Mesenchymal stem cell (in vitro differentiated cells and primary cell): ENCODE measurements around the gene ATG101.

ENCODE experiments used
- DNase-seq: peaks from one replicate; pipeline ENCODE4 v3.0.0-alpha.2; 2013
- H2AFZ ChIP-seq: one replicate; pipeline ENCODE4 v1.6.1; 2013; ENCODE audit warnings: low read depth, mild to moderate bottlenecking, control low read depth, inconsistent platforms, low read length, moderate library complexity
- H2AK5ac ChIP-seq: 2 replicates; pipeline ENCODE4 v1.6.1; 2013; ENCODE audit warnings: low read length, moderate library complexity, mild to moderate bottlenecking, inconsistent platforms; ENCODE audit not compliant: severe bottlenecking
- H2BK120ac ChIP-seq: one replicate; pipeline ENCODE4 v1.6.1; 2013; ENCODE audit warnings: low read depth, mild to moderate bottlenecking, inconsistent platforms, low read length, moderate library complexity
- H2BK12ac ChIP-seq, 2 experiments: one replicate each; pipeline ENCODE4 v1.6.1; 2013; ENCODE audit warnings: inconsistent platforms in 2 of 2, low read length in 2 of 2, mild to moderate bottlenecking in 2 of 2, moderate library complexity in 2 of 2, control low read depth in 1 of 2
- H2BK15ac ChIP-seq: one replicate; pipeline ENCODE4 v1.6.1; 2013; ENCODE audit warnings: mild to moderate bottlenecking, low read depth, inconsistent platforms; ENCODE audit not compliant: poor library complexity, severe bottlenecking
- H2BK5ac ChIP-seq: 2 replicates; pipeline ENCODE4 v1.6.1; 2013; ENCODE audit warnings: low read depth, mild to moderate bottlenecking, low read length, control low read depth, inconsistent platforms; ENCODE audit not compliant: poor library complexity, severe bottlenecking
- H3K14ac ChIP-seq, 2 experiments: one replicate each; pipeline ENCODE4 v1.6.1; 2013; ENCODE audit warnings: inconsistent platforms in 2 of 2, low read length in 2 of 2, control low read depth in 1 of 2, mild to moderate bottlenecking in 1 of 2, moderate library complexity in 1 of 2
- H3K18ac ChIP-seq, 2 experiments: one replicate each; pipeline ENCODE4 v1.6.1; 2013; ENCODE audit warnings: inconsistent platforms in 2 of 2, low read length in 2 of 2, control low read depth in 1 of 2, low read depth in 1 of 2, mild to moderate bottlenecking in 1 of 2
- H3K23ac ChIP-seq, 2 experiments: one replicate each; pipeline ENCODE4 v1.6.1; 2013; ENCODE audit warnings: inconsistent platforms in 2 of 2, low read length in 2 of 2, mild to moderate bottlenecking in 2 of 2, moderate library complexity in 2 of 2, control low read depth in 1 of 2
- H3K27ac ChIP-seq: 2 replicates; pipeline ENCODE4 v1.5.1; 2013; ENCODE audit warnings: mild to moderate bottlenecking, moderate library complexity, low read length, control low read depth, inconsistent platforms; ENCODE audit not compliant: poor library complexity, severe bottlenecking
- H3K27me3 ChIP-seq, 2 experiments: 2 replicates each; pipeline versions ENCODE4 v1.6.1 to v1.7.0; 2013; ENCODE audit warnings: low read length in 2 of 2, mild to moderate bottlenecking in 2 of 2, moderate library complexity in 2 of 2, control low read depth in 1 of 2, inconsistent platforms in 1 of 2; ENCODE audit not compliant: control insufficient read depth in 1 of 2, insufficient read depth in 1 of 2
- H3K36me3 ChIP-seq, 2 experiments: 2 replicates each; pipeline versions ENCODE4 v1.6.1 to v1.7.0; 2013; ENCODE audit warnings: low read length in 2 of 2, control low read depth in 1 of 2, inconsistent platforms in 1 of 2, low read depth in 1 of 2, mild to moderate bottlenecking in 1 of 2; ENCODE audit not compliant: insufficient read depth in 2 of 2, control insufficient read depth in 1 of 2
- H3K4ac ChIP-seq, 2 experiments: one replicate each; pipeline ENCODE4 v1.6.1; 2013; ENCODE audit warnings: inconsistent platforms in 2 of 2, low read length in 2 of 2, mild to moderate bottlenecking in 2 of 2, moderate library complexity in 2 of 2, control low read depth in 1 of 2, low read depth in 1 of 2
- H3K4me1 ChIP-seq: 2 replicates; pipeline ENCODE4 v1.6.1; 2013; ENCODE audit warnings: low read depth, low read length, control low read depth; ENCODE audit not compliant: control insufficient read depth, insufficient read depth
- H3K4me2 ChIP-seq: 2 replicates; pipeline ENCODE4 v1.6.1; 2013; ENCODE audit warnings: low read length, mild to moderate bottlenecking, inconsistent platforms; ENCODE audit not compliant: poor library complexity, severe bottlenecking
- H3K4me3 ChIP-seq, 2 experiments: 2 replicates each; pipeline versions ENCODE4 v1.5.1 to v1.7.0; 2013; ENCODE audit warnings: low read length in 2 of 2, mild to moderate bottlenecking in 2 of 2, control low read depth in 1 of 2, low read depth in 1 of 2; ENCODE audit not compliant: insufficient read depth in 1 of 2
- H3K79me1 ChIP-seq: replicated peaks from 2 replicates; pipeline ENCODE4 v1.6.1; 2013; ENCODE audit warnings: mild to moderate bottlenecking, control low read depth, low read length, inconsistent platforms; ENCODE audit not compliant: poor library complexity, severe bottlenecking
- H3K9ac ChIP-seq: 2 replicates; pipeline ENCODE4 v1.7.0; 2013; ENCODE audit warnings: mild to moderate bottlenecking, low read length, moderate library complexity
- H3K9me3 ChIP-seq: 2 replicates; pipeline ENCODE4 v1.7.0; 2013; ENCODE audit warnings: mild to moderate bottlenecking, low read length; ENCODE audit not compliant: control insufficient read depth
- H4K8ac ChIP-seq: one replicate; pipeline ENCODE4 v1.6.1; 2013; ENCODE audit warnings: inconsistent platforms, mild to moderate bottlenecking, low read length, moderate library complexity
- H4K91ac ChIP-seq: one replicate; pipeline ENCODE4 v1.6.1; 2013; ENCODE audit warnings: mild to moderate bottlenecking, low read length, inconsistent platforms
- WGBS: methylation state at CpG from one replicate; pipeline ENCODE4 v1.1.7; 2013; ENCODE audit warnings: mixed read lengths; 5-methylcytosine and 5-hydroxymethylcytosine counted together

Gene ATG101

GRCh38 chr12:52042706-52043385, 26.9 kb upstream of the ATG101 start:
- 94% methylated on average over 3 of the region's 8 CpGs for WGBS
- H3K18ac ChIP-seq: no peak overlapping the region

GRCh38 chr12:52043386-52044212, 26.2 kb upstream of the ATG101 start:
- H3K23ac ChIP-seq: no peak overlapping the region
- H3K4ac ChIP-seq: no peak overlapping the region
- H3K79me1 ChIP-seq: no peaks in the 10 kb centered on the region
- H4K8ac ChIP-seq: no peak overlapping the region
- H3K4me1 ChIP-seq: no peaks in the 10 kb centered on the region
- H3K9me3 ChIP-seq: no peaks in the 10 kb centered on the region
- peak overlapping the region; percentile 74 for H3K9ac ChIP-seq
- H3K27me3 ChIP-seq: no peaks in the 10 kb centered on the region
- no peak overlapping the region for H2AFZ ChIP-seq
- H4K91ac ChIP-seq: no peak overlapping the region
- H2BK120ac ChIP-seq: no peak overlapping the region
- H3K27ac ChIP-seq: no peak overlapping the region
- H3K18ac ChIP-seq: no peak overlapping the region
- H3K4me3 ChIP-seq: no peak overlapping the region
- H2BK5ac ChIP-seq: no peak overlapping the region
- H2AK5ac ChIP-seq: no peak overlapping the region
- H2BK12ac ChIP-seq: no peak overlapping the region
- no peak overlapping the region for H3K14ac ChIP-seq
- no peak overlapping the region for H2BK15ac ChIP-seq
- no peaks in the 10 kb centered on the region for H3K36me3 ChIP-seq
- WGBS: 82% methylated on average over 21 of the region's 21 CpGs
- no peak for DNase-seq
- H3K4me2 ChIP-seq: no peak overlapping the region

More at GRCh38 chr12:52042706-52043385, 26.9 kb upstream of the ATG101 start:
- H3K23ac ChIP-seq: no peak overlapping the region
- no peak overlapping the region for H3K9ac ChIP-seq
- no peaks in the 10 kb centered on the region for H3K4me1 ChIP-seq
- no peak overlapping the region for H3K4me2 ChIP-seq
- H4K8ac ChIP-seq: no peak overlapping the region
- H2BK120ac ChIP-seq: no peak overlapping the region
- no peak overlapping the region for H3K4ac ChIP-seq
- no peak overlapping the region for H2AK5ac ChIP-seq
- no peak overlapping the region for H2BK5ac ChIP-seq
- H2BK12ac ChIP-seq: no peak overlapping the region
- no peaks in the 10 kb centered on the region for H3K27me3 ChIP-seq
- no peak overlapping the region for H3K4me3 ChIP-seq
- H3K36me3 ChIP-seq: no peaks in the 10 kb centered on the region
- no peak overlapping the region for H4K91ac ChIP-seq
- H3K9me3 ChIP-seq: no peaks in the 10 kb centered on the region
- no peak overlapping the region for H3K14ac ChIP-seq
- DNase-seq: no peak
- no peak overlapping the region for H2AFZ ChIP-seq
- no peak overlapping the region for H2BK15ac ChIP-seq
- no peaks in the 10 kb centered on the region for H3K79me1 ChIP-seq
- H3K27ac ChIP-seq: no peak overlapping the region

- Histone ChIP-seq H4K8ac (no peak overlapping the region), H3K18ac (no peak overlapping the region), H3K9ac (peak overlapping the region; percentile 74), H2AFZ (no peak overlapping the region), H2AK5ac (no peak overlapping the region), H4K91ac (no peak overlapping the region), H3K23ac (no peak overlapping the region), H3K4me2 (no peak overlapping the region), H2BK5ac (no peak overlapping the region), H3K14ac (no peak overlapping the region), H2BK12ac (no peak overlapping the region), H3K36me3 (no peaks in the 10 kb centered on the region), H2BK120ac (no peak overlapping the region), H3K4me1 (no peaks in the 10 kb centered on the region), H2BK15ac (no peak overlapping the region), H3K27me3 (no peaks in the 10 kb centered on the region), H3K4ac (no peak overlapping the region), H3K27ac (no peak overlapping the region), H3K4me3 (peak overlapping the region in 1 of 2 experiments; percentile 50), H3K79me1 (no peaks in the 10 kb centered on the region), H3K9me3 (no peaks in the 10 kb centered on the region)
- no peak for DNase-seq
- 89% methylated on average over 18 of the region's 18 CpGs for WGBS
These were observed 25.3 kb upstream of the ATG101 start for GRCh38 chr12:52044292-52044983.

GRCh38 chr12:52045794-52046199, 24.0 kb upstream of the ATG101 start:
- Histone ChIP-seq H2AK5ac (no peak overlapping the region), H3K4ac (peak overlapping the region in 1 of 2 experiments; percentile 3), H2BK15ac (no peak overlapping the region), H3K79me1 (no peaks in the 10 kb centered on the region), H2BK5ac (no peak overlapping the region), H3K27ac (no peak overlapping the region), H2BK12ac (no peak overlapping the region), H3K4me2 (no peak overlapping the region), H2AFZ (no peak overlapping the region), H3K14ac (peak overlapping the region in 1 of 2 experiments; percentile 44), H3K4me1 (peaks cover 8% of the 10 kb centered on the region), H3K9ac (peak overlapping the region; percentile 74), H4K91ac (no peak overlapping the region), H3K27me3 (no peaks in the 10 kb centered on the region), H3K23ac (no peak overlapping the region), H3K9me3 (no peaks in the 10 kb centered on the region), H2BK120ac (no peak overlapping the region), H4K8ac (peak overlapping the region; percentile 4), H3K18ac (no peak overlapping the region), H3K36me3 (no peaks in the 10 kb centered on the region), H3K4me3 (no peak overlapping the region)
- 55% methylated on average over 3 of the region's 4 CpGs for WGBS
- no peak for DNase-seq
